Duodenal mucosa (tissue), 2 donors: ENCODE measurements around the gene C2orf81.

Source experiments
- H3K27ac ChIP-seq: one replicate; pipeline ENCODE4 v1.7.0; 2013; ENCODE audit warnings: low read depth, low read length
- H3K27me3 ChIP-seq, 2 donors: one replicate each; pipeline ENCODE4 v1.7.0; 2013; ENCODE audit warnings: low read length in 2 of 2, control low read depth in 1 of 2; ENCODE audit not compliant: insufficient read depth in 2 of 2, control insufficient read depth in 1 of 2
- H3K36me3 ChIP-seq, 2 donors: one replicate each; pipeline ENCODE4 v1.7.0; 2013; ENCODE audit warnings: low read length in 2 of 2, control low read depth in 1 of 2; ENCODE audit not compliant: insufficient read depth in 2 of 2, control insufficient read depth in 1 of 2
- H3K4me1 ChIP-seq, 2 donors: one replicate each; pipeline ENCODE4 v1.7.0; 2013; ENCODE audit warnings: low read length in 2 of 2, control low read depth in 1 of 2; ENCODE audit not compliant: insufficient read depth in 2 of 2, control insufficient read depth in 1 of 2
- H3K4me3 ChIP-seq, 2 donors: one replicate each; pipeline ENCODE4 v1.7.0; 2013; ENCODE audit warnings: low read length in 2 of 2, low read depth in 1 of 2
- H3K9ac ChIP-seq, 2 donors: one replicate each; pipeline ENCODE4 v1.7.0; 2013; ENCODE audit warnings: low read length in 2 of 2, low read depth in 1 of 2
- H3K9me3 ChIP-seq, 2 donors: one replicate each; pipeline ENCODE4 v1.7.0; 2013; ENCODE audit warnings: low read length in 2 of 2, control low read depth in 1 of 2; ENCODE audit not compliant: control insufficient read depth in 1 of 2

The C2orf81 gene

DNA sequence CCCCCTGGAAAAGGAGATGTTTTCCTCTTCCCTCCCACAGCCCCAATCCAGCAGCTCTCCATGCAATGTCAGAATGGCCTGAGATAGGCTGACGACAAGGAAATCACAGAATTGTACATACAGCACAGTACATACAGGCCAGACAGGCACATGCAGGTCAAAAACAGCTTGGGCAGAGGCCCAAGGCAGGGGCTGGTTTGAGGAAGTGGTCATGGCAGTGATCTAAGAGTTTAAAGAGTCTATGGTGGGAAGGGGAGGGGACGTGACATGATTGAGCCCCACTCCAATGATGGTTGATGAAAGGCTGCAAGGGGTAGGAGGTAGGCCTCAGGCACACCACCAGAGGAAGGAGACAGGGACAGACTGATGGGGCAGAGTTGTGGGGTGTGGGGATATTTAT is 45.6 kb downstream of the C2orf81 start:
- Histone ChIP-seq H3K4me3 (no peak overlapping the region), H3K36me3 (peaks cover 20 to 27% of the 10 kb centered on the region in 2 donors), H3K27me3 (no peaks in the 10 kb centered on the region), H3K27ac (no peak overlapping the region), H3K4me1 (peaks cover 18 to 24% of the 10 kb centered on the region in 2 donors), H3K9me3 (no peaks in the 10 kb centered on the region), H3K9ac (no peak overlapping the region)

- no peaks in the 10 kb centered on the region for H3K27me3 ChIP-seq
- peaks cover 29 to 39% of the 10 kb centered on the region in 2 donors for H3K36me3 ChIP-seq
- no peak overlapping the region for H3K9ac ChIP-seq
- H3K4me3 ChIP-seq: no peak overlapping the region
- no peak overlapping the region for H3K27ac ChIP-seq
- no peaks in the 10 kb centered on the region for H3K9me3 ChIP-seq
- H3K4me1 ChIP-seq: peaks cover 6 to 12% of the 10 kb centered on the region in 2 donors
These were observed 46.8 kb downstream of the C2orf81 start for GRCh38 chr2:74374509-74375205.

DNA sequence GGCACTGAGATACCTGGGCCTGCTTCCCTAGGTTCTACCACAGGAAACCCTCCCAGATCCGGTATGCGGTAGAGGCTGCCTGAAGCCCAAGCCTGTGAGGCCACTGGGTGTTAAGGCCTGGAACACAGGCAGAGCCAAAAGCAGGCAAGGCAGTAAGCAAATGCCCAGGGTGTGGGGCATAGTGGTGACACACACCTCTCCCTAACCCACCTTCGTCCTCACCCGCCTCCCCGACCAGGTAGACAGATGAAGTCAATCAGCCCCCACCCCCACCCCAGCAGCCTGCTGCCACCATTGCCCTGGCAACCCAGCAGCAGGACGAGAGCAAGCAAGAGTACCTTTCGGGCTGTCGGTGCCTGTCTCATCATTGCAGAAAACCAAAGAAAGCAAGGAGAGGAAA is 47.4 kb downstream of the C2orf81 start:
- Histone ChIP-seq H3K9ac (no peak overlapping the region), H3K9me3 (no peaks in the 10 kb centered on the region), H3K4me3 (no peak overlapping the region), H3K27ac (no peak overlapping the region), H3K36me3 (peaks cover 33 to 46% of the 10 kb centered on the region in 2 donors), H3K4me1 (peaks cover 5 to 10% of the 10 kb centered on the region in 2 donors), H3K27me3 (no peaks in the 10 kb centered on the region)

DNA sequence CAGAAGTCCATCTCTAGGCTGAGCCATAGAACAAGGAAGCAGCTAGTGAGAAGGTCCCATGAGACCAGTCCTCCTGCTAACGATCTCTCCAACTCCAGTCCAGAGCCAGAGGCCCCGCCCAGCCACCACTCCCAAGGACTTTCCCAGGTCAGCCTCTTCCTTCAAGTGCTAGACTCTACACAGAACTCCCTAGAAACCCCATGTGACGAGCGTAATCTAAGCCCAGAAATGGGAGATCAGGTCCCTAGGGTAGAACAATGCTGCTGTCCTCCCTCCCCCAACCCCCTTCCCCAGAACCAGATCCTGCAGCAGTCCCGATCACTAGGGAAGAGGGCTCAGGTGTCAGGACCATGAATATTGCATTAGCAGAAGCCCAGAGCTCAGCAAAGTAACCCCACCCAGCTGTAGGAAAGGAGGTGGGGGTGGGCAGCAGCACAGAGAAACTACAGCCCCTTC is 48.2 kb downstream of the C2orf81 start:
- no peaks in the 10 kb centered on the region for H3K27me3 ChIP-seq
- no peak overlapping the region for H3K4me3 ChIP-seq
- H3K4me1 ChIP-seq: peaks cover 5 to 10% of the 10 kb centered on the region in 2 donors
- H3K9me3 ChIP-seq: no peaks in the 10 kb centered on the region
- peaks cover 41 to 53% of the 10 kb centered on the region in 2 donors for H3K36me3 ChIP-seq
- no peak overlapping the region for H3K9ac ChIP-seq
- no peak overlapping the region for H3K27ac ChIP-seq

GRCh38 chr2:74372674-74373073 is 48.7 kb downstream of the C2orf81 start:
- H3K4me3 ChIP-seq: no peak overlapping the region
- H3K27ac ChIP-seq: no peak overlapping the region
- peaks cover 43 to 56% of the 10 kb centered on the region in 2 donors for H3K36me3 ChIP-seq
- no peak overlapping the region for H3K9ac ChIP-seq
- peaks cover 5 to 10% of the 10 kb centered on the region in 2 donors for H3K4me1 ChIP-seq
- H3K27me3 ChIP-seq: no peaks in the 10 kb centered on the region
- H3K9me3 ChIP-seq: no peaks in the 10 kb centered on the region

DNA sequence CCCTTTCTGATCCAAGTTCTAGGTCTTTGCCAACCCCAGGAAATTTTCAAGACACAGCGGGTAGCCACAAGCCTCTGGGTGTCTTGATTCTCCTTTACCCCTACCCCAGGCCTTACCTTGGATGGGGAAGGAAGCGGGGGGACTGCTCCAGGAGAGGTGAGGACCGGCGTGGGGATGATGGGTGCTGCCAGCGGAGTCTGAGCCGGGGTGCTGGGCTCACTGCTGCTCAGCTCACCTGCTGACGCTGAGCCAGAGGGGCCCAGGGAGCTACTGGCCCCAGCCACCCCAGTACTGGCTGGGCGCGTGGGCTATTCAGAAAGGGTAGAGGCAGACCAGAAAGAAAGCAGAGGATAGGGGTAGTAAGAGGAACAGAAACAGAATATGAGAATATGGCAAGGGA is 50.0 kb downstream of the C2orf81 start:
- no peak overlapping the region for H3K4me3 ChIP-seq
- no peak overlapping the region for H3K27ac ChIP-seq
- H3K9me3 ChIP-seq: no peaks in the 10 kb centered on the region
- H3K27me3 ChIP-seq: no peaks in the 10 kb centered on the region
- H3K9ac ChIP-seq: no peak overlapping the region
- H3K4me1 ChIP-seq: peaks cover 5 to 10% of the 10 kb centered on the region in 2 donors
- peaks cover 43 to 56% of the 10 kb centered on the region in 2 donors for H3K36me3 ChIP-seq

DNA sequence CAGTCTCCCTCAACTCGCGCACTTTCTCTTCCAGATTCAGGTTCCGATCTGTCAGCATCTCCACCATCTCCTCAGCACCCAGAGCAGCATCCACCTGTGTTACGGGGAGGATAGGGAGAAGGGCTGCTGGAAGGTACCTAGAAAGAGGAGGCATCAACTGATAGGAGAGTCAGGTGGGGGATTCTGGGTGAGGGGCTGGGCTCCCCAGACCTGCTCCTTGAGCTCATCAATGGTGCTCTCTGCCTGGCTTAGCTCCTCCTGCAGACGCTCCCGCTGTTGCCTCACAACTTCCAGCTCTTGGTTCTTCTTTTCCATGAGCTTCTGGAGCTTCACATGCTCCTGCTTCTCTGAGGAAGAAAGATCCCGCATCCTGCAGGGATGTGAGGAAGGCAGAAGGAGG is 51.4 kb downstream of the C2orf81 start:
- H3K4me3 ChIP-seq: no peak overlapping the region
- H3K4me1 ChIP-seq: peaks cover 5 to 10% of the 10 kb centered on the region in 2 donors
- H3K9ac ChIP-seq: no peak overlapping the region
- H3K9me3 ChIP-seq: no peaks in the 10 kb centered on the region
- peaks cover 55 to 69% of the 10 kb centered on the region in 2 donors for H3K36me3 ChIP-seq
- no peaks in the 10 kb centered on the region for H3K27me3 ChIP-seq
- no peak overlapping the region for H3K27ac ChIP-seq

DNA sequence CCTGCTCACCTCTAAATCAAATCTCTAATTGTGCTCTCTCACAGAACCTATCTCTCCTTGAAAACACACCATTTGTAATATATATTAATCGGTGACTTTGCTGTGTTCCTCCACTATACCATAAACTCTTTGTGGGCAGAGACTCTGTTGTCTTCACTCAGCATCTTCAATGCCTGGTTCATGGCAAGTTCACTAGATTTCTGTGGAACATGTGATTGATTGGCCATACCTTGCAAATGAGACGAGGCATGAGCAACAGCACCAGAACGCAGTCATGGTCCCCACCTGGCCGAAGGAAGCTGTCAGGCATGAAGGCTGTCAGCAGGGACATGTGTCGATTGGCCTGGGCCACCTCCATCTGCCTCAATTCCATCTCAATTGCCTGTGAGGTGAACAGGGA is 52.9 kb downstream of the C2orf81 start:
- Histone ChIP-seq H3K9me3 (no peaks in the 10 kb centered on the region), H3K27me3 (no peaks in the 10 kb centered on the region), H3K27ac (no peak overlapping the region), H3K4me3 (no peak overlapping the region), H3K36me3 (peaks cover 69 to 81% of the 10 kb centered on the region in 2 donors), H3K4me1 (peaks cover 3 to 8% of the 10 kb centered on the region in 2 donors), H3K9ac (no peak overlapping the region)

DNA sequence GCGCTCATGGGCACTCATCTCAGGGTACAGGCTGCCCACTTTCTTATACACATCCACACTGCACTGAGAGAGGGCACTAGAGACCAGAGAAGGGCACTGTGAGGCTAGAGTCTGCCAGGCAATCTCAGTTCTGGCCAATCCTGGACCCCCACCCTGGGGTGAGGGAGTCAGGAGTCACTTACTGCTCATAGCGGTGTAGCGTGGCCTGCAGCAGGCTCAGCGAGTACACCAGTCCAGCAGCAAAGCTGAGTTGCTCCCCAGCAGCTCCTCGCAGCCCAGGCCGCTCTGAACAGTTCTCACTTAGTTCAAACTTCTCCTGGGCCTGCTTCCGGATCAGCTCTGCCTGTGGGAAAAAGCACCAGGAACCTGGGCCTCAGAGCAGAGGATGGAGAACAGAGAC is 53.6 kb downstream of the C2orf81 start:
- no peak overlapping the region for H3K4me3 ChIP-seq
- no peaks in the 10 kb centered on the region for H3K9me3 ChIP-seq
- H3K9ac ChIP-seq: no peak overlapping the region
- peaks cover 76 to 88% of the 10 kb centered on the region in 2 donors for H3K36me3 ChIP-seq
- H3K4me1 ChIP-seq: peaks cover 0 to 1% of the 10 kb centered on the region in 2 donors
- H3K27ac ChIP-seq: no peak overlapping the region
- no peaks in the 10 kb centered on the region for H3K27me3 ChIP-seq

GRCh38 chr2:74366036-74366435 is 55.4 kb downstream of the C2orf81 start:
- Histone ChIP-seq H3K27ac (no peak overlapping the region), H3K27me3 (no peaks in the 10 kb centered on the region), H3K36me3 (peaks cover 88 to 100% of the 10 kb centered on the region in 2 donors), H3K4me1 (no peaks in the 10 kb centered on the region), H3K4me3 (no peak overlapping the region), H3K9ac (no peak overlapping the region), H3K9me3 (no peaks in the 10 kb centered on the region)
